Measurements from ENCODE around the gene SPEN.
"Not testable (repeated sequence)": the region's sequence is repeated elsewhere in the genome, so short reads cannot be mapped to it uniquely, and the experiment has no call there.

The SPEN gene

GRCh38 chr1:15896841-15897610 lies 49.5 kb downstream of the SPEN start:
- H3K4me3 ChIP-seq (ENCODE audit: low read depth, low read length), result not testable (repeated sequence)

GRCh38 chr1:15899266-15899665 lies 51.8 kb downstream of the SPEN start:
- no peak overlapping the region for H3K4me3 ChIP-seq (ENCODE audit: low read depth, low read length)

- H3K4me3 ChIP-seq (ENCODE audit: low read depth, low read length), result no peak overlapping the region
These were observed 53.3 kb downstream of the SPEN start for GRCh38 chr1:15900662-15901279.

- H3K4me3 ChIP-seq (ENCODE audit: low read depth, low read length), result no peak overlapping the region
These were observed 55.4 kb downstream of the SPEN start for GRCh38 chr1:15902882-15903281.

- H3K4me3 ChIP-seq (ENCODE audit: low read depth, low read length), result no peak overlapping the region
These were observed 61.1 kb downstream of the SPEN start for GRCh38 chr1:15908597-15908996.

GRCh38 chr1:15911141-15911540 lies 63.6 kb downstream of the SPEN start:
- no peak overlapping the region for H3K4me3 ChIP-seq (ENCODE audit: low read depth, low read length)

GRCh38 chr1:15911927-15912326 lies 64.4 kb downstream of the SPEN start:
- H3K4me3 ChIP-seq (ENCODE audit: low read depth, low read length), result no peak overlapping the region

- H3K4me3 ChIP-seq (ENCODE audit: low read depth, low read length), result not testable (repeated sequence)
These were observed 66.1 kb downstream of the SPEN start for GRCh38 chr1:15913607-15914006.

- no peak overlapping the region for H3K4me3 ChIP-seq (ENCODE audit: low read depth, low read length)
These were observed 68.5 kb downstream of the SPEN start for GRCh38 chr1:15915991-15916390.

- no peak overlapping the region for H3K4me3 ChIP-seq (ENCODE audit: low read depth, low read length)
These were observed 68.9 kb downstream of the SPEN start for GRCh38 chr1:15916417-15916816.

GRCh38 chr1:15916916-15917315 lies 69.4 kb downstream of the SPEN start:
- H3K4me3 ChIP-seq (ENCODE audit: low read depth, low read length), result no peak overlapping the region

- no peak overlapping the region for H3K4me3 ChIP-seq (ENCODE audit: low read depth, low read length)
These were observed 71.6 kb downstream of the SPEN start for GRCh38 chr1:15918962-15919715.

GRCh38 chr1:15923241-15923640 lies 75.7 kb downstream of the SPEN start:
- H3K4me3 ChIP-seq (ENCODE audit: low read depth, low read length), result no peak overlapping the region

GRCh38 chr1:15926448-15926847 lies 78.9 kb downstream of the SPEN start:
- H3K4me3 ChIP-seq (ENCODE audit: low read depth, low read length), result not testable (repeated sequence)

GRCh38 chr1:15928971-15929965 lies 81.8 kb downstream of the SPEN start:
- no peak overlapping the region for H3K4me3 ChIP-seq (ENCODE audit: low read depth, low read length)

GRCh38 chr1:15931401-15931800 lies 83.9 kb downstream of the SPEN start:
- H3K4me3 ChIP-seq (ENCODE audit: low read depth, low read length), result no peak overlapping the region

GRCh38 chr1:15931884-15932283 lies 84.4 kb downstream of the SPEN start:
- H3K4me3 ChIP-seq (ENCODE audit: low read depth, low read length), result no peak overlapping the region

- no peak overlapping the region for H3K4me3 ChIP-seq (ENCODE audit: low read depth, low read length)
These were observed 85.1 kb downstream of the SPEN start for GRCh38 chr1:15932612-15933011.

- H3K4me3 ChIP-seq (ENCODE audit: low read depth, low read length), result no peak overlapping the region
These were observed 86.2 kb downstream of the SPEN start for GRCh38 chr1:15933684-15934083.

- no peak overlapping the region for H3K4me3 ChIP-seq (ENCODE audit: low read depth, low read length)
These were observed 86.9 kb downstream of the SPEN start for GRCh38 chr1:15934211-15935055.

Measured in iPS-11a (cell line).